Measurements from ENCODE around the gene ANO8.
"Not testable (repeated sequence)": the region's sequence is repeated elsewhere in the genome, so short reads cannot be mapped to it uniquely, and the experiment has no call there.

Gene ANO8

GRCh38 chr19:17334414-17335409, at the start of gene ANO8:
Gene ANO8 (minus strand): TSS chr19:17334855. CDS start chr19:17334670, 185 bp downstream.
- DNase-seq: peak; percentile 88

- no peak for DNase-seq
Measured at GRCh38 chr19:17380426-17381138, 45.9 kb upstream of the ANO8 start.

GRCh38 chr19:17379221-17379631, 44.6 kb upstream of the ANO8 start:
- DNase-seq: no peak

GRCh38 chr19:17378271-17378670, 43.6 kb upstream of the ANO8 start:
- no peak for DNase-seq

- DNase-seq: no peak
Measured at GRCh38 chr19:17376935-17377600, 42.4 kb upstream of the ANO8 start, which contains the start of gene PLVAP. Gene PLVAP (minus strand): TSS chr19:17377342. CDS start chr19:17377288, 54 bp downstream.

- no peak for DNase-seq
Measured at GRCh38 chr19:17370026-17370587, 35.5 kb upstream of the ANO8 start.

GRCh38 chr19:17365361-17365760, 30.7 kb upstream of the ANO8 start:
- DNase-seq: no peak

GRCh38 chr19:17363852-17364605, 29.4 kb upstream of the ANO8 start:
- not testable (repeated sequence) for DNase-seq

- no peak for DNase-seq
Measured at GRCh38 chr19:17359905-17360800, 25.5 kb upstream of the ANO8 start.

- DNase-seq: no peak
Measured at GRCh38 chr19:17358395-17358794, 23.7 kb upstream of the ANO8 start.

- no peak for DNase-seq
Measured at GRCh38 chr19:17357724-17358123, 23.1 kb upstream of the ANO8 start.

GRCh38 chr19:17357078-17357666, 22.5 kb upstream of the ANO8 start:
- no peak for DNase-seq

GRCh38 chr19:17353386-17353785, 18.7 kb upstream of the ANO8 start:
- no peak for DNase-seq

GRCh38 chr19:17352608-17353280, 18.1 kb upstream of the ANO8 start:
- no peak for DNase-seq

- no peak for DNase-seq
Measured at GRCh38 chr19:17351815-17352435, 17.3 kb upstream of the ANO8 start.

- no peak for DNase-seq
Measured at GRCh38 chr19:17348700-17349099, 14.0 kb upstream of the ANO8 start.

- no peak for DNase-seq
Measured at GRCh38 chr19:17347877-17348276, 13.2 kb upstream of the ANO8 start.

- no peak for DNase-seq
Measured at GRCh38 chr19:17347361-17347760, 12.7 kb upstream of the ANO8 start.

GRCh38 chr19:17346109-17346671, 11.5 kb upstream of the ANO8 start:
- DNase-seq: no peak

Measured in amniotic stem cell (primary cell).